ENCODE results near the gene EFNA3. TPM values are rescaled to one million over a fixed set of nuclear protein-coding genes. Genes with fewer than 3 reads are reported as not detected.

Gene EFNA3
- total RNA-seq, 1 experiment from 2014 or later, result 2.3 TPM

- in situ Hi-C loops (cut with HindIII; ENCODE audit: low pct_unique_long_range_greater_than_20kb, low sequenced_read_pairs) (no loop called here), intact Hi-C loops (cut with micrococcal nuclease; ENCODE audit: unreplicated experiment) (no loop called here)
- DNase-seq (ENCODE audit: low read depth, low spot score) (no peak), ATAC-seq (peak; percentile 63; the same call in 1 of the 2 replicates)
- Histone ChIP-seq H3K27ac (ENCODE audit: low read length) (no peak overlapping the region), H3K9me3 (ENCODE audit: control insufficient read depth, insufficient read depth, low read depth, low read length) (no peaks in the 10 kb centered on the region), H3K27me3 (ENCODE audit: control insufficient read depth, insufficient read depth, low read length) (no peaks in the 10 kb centered on the region), H3K36me3 (ENCODE audit: control insufficient read depth, insufficient read depth, low read length) (no peaks in the 10 kb centered on the region), H3K4me1 (ENCODE audit: control insufficient read depth, insufficient read depth, low read length) (no peaks in the 10 kb centered on the region), H3K4me3 (ENCODE audit: low read depth in 2 of 2, low read length in 2 of 2) (no peak overlapping the region)
- no TSS peak for BruUV-seq (replicated peaks)
- TF ChIP-seq SIN3A (IDR thresholded peaks at IDR 0.05; ENCODE audit: borderline replicate concordance, insufficient read depth, low read depth, low read length), result no peak
- TF ChIP-seq TCF7L2 (IDR thresholded peaks at IDR 0.05; ENCODE audit: low read depth, low read length), result no peak
- TF ChIP-seq, protein P1, sequence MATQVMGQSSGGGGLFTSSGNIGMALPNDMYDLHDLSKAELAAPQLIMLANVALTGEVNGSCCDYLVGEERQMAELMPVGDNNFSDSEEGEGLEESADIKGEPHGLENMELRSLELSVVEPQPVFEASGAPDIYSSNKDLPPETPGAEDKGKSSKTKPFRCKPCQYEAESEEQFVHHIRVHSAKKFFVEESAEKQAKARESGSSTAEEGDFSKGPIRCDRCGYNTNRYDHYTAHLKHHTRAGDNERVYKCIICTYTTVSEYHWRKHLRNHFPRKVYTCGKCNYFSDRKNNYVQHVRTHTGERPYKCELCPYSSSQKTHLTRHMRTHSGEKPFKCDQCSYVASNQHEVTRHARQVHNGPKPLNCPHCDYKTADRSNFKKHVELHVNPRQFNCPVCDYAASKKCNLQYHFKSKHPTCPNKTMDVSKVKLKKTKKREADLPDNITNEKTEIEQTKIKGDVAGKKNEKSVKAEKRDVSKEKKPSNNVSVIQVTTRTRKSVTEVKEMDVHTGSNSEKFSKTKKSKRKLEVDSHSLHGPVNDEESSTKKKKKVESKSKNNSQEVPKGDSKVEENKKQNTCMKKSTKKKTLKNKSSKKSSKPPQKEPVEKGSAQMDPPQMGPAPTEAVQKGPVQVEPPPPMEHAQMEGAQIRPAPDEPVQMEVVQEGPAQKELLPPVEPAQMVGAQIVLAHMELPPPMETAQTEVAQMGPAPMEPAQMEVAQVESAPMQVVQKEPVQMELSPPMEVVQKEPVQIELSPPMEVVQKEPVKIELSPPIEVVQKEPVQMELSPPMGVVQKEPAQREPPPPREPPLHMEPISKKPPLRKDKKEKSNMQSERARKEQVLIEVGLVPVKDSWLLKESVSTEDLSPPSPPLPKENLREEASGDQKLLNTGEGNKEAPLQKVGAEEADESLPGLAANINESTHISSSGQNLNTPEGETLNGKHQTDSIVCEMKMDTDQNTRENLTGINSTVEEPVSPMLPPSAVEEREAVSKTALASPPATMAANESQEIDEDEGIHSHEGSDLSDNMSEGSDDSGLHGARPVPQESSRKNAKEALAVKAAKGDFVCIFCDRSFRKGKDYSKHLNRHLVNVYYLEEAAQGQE (IDR thresholded peaks at IDR 0.05; ENCODE audit: insufficient read depth in 1 of 2, low read depth in 2 of 2, low read length in 1 of 2), result no peak
- no peak for TF ChIP-seq POLR2AphosphoS5 (IDR thresholded peaks at IDR 0.05; ENCODE audit: low read depth, low read length)
- TF ChIP-seq CTCF (IDR thresholded peaks at IDR 0.05), result no peak
- CTCF ChIA-PET, result no interaction called here
- POLR2A ChIA-PET, result no interaction called here
These were observed 28.9 kb downstream of the EFNA3 start for GRCh38 chr1:155107309-155108264.

- Histone ChIP-seq H3K4me3 (ENCODE audit: low read depth in 2 of 2, low read length in 2 of 2) (no peak overlapping the region), H3K36me3 (ENCODE audit: control insufficient read depth, insufficient read depth, low read length) (no peaks in the 10 kb centered on the region), H3K9me3 (ENCODE audit: control insufficient read depth, insufficient read depth, low read depth, low read length) (no peaks in the 10 kb centered on the region), H3K4me1 (ENCODE audit: control insufficient read depth, insufficient read depth, low read length) (no peaks in the 10 kb centered on the region), H3K27ac (ENCODE audit: low read length) (no peak overlapping the region), H3K27me3 (ENCODE audit: control insufficient read depth, insufficient read depth, low read length) (no peaks in the 10 kb centered on the region)
- no TSS peak for BruUV-seq (replicated peaks)
- intact Hi-C loops (cut with micrococcal nuclease; ENCODE audit: unreplicated experiment), result no loop called here
- in situ Hi-C loops (cut with HindIII; ENCODE audit: low pct_unique_long_range_greater_than_20kb, low sequenced_read_pairs), result no loop called here
- POLR2A ChIA-PET, result no interaction called here
- DNase-seq (ENCODE audit: low read depth, low spot score) (no peak), ATAC-seq (no peak)
- TF ChIP-seq POLR2AphosphoS5 (IDR thresholded peaks at IDR 0.05; ENCODE audit: low read depth, low read length) (no peak), SIN3A (IDR thresholded peaks at IDR 0.05; ENCODE audit: borderline replicate concordance, insufficient read depth, low read depth, low read length) (no peak), CTCF (IDR thresholded peaks at IDR 0.05) (no peak), TCF7L2 (IDR thresholded peaks at IDR 0.05; ENCODE audit: low read depth, low read length) (no peak)
- TF ChIP-seq, protein P1 (IDR thresholded peaks at IDR 0.05; ENCODE audit: insufficient read depth in 1 of 2, low read depth in 2 of 2, low read length in 1 of 2), result no peak
- CTCF ChIA-PET, result no interaction called here
These were observed 29.7 kb downstream of the EFNA3 start for GRCh38 chr1:155108296-155108695.

Measured in Panc1 (cell line).